Measurements from ENCODE around the gene TMEM204.

TMEM204 gene

GRCh38 chr16:1506494-1507213, 26.8 kb upstream of the TMEM204 start:
- TF ChIP-seq CTCF (conservative IDR thresholded peaks at IDR 0.05): no peak

DNA sequence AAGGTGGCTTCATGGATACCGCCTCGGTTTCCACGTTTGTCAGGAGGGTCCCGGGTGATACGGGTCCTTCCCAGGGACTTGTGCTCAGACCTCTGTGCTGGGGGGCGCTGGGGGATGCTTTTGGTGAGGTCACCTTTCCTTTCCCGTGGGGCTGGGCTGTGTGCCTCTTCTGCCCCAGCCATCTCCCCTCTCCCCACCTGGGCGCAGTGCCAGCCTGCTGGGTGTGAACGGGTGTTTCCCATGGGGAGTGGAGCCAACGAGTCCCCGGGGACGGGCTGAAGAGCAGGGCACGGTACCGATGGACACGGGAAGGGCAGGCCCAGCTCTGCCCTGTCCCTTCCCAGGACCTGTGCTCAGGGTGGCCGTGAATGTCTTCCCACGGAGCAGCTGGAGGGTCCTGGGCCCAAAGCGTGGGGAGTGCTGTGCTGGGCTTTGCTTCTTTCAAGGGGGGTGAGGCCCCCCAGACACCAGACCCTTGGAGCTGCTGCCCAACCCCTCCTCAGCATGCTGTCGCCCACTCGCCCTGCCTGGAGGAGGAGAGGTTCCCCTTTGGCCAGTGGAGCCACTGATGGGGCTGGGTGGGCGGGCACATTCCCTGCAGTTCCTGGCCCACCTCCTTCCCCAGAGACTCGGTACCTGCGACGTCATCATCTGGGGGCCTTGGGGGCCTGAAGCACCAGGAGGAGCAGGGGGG, 24.8 kb upstream of the TMEM204 start:
- no peak for TF ChIP-seq CTCF (conservative IDR thresholded peaks at IDR 0.05)

More at GRCh38 chr16:1506494-1507213, 26.8 kb upstream of the TMEM204 start:
- no peak overlapping the region for H3K27ac ChIP-seq

DNA sequence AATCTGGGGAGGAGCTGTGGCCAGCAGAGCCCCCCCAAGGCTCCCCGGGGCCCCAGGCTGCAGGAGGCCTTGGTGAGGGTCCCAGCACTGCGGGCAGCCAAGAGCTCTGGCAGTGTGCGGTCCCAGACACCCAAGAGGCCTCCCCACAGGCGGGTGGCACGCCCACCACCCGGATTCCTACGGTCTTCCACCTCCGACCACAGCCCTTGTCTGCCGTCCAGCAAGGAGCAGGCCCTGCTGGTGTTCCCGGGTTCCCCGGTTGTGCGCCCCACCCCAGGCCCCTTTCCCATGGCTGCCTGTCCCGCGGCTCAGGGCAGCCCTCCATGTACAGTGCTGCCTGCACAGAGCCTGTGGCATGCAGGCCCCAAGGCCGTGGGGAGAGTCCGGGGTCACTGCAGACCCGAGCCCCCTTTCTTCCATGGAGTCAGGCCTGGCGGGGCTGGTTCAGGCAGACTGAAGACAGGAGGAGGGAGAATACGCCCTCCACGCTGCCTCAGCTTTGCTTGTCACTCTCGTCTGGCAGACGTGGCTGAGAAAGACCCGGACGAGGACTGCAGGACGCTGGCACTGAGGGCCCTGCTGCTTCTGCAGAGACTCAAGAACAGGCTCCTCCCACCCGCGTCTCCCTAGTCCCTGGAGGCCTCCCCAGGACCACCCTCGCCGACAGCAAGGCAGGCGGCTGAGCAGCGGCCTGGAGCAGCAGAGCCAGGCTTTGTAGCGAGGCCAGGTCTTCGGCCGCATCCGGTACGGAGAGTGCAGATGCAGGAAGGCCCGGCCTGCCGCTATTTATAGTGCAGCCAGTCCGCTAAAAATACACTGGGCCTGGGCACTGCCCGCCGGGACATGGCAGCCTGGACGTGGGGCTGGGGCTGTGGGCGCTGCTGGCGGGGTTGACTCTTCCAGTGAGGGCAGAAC, 23.9 kb upstream of the TMEM204 start:
- H3K27ac ChIP-seq: no peak overlapping the region
- no peak for TF ChIP-seq CTCF (conservative IDR thresholded peaks at IDR 0.05)

More for the DNA sequence above, 24.8 kb upstream of the TMEM204 start:
- no peak overlapping the region for H3K27ac ChIP-seq

DNA sequence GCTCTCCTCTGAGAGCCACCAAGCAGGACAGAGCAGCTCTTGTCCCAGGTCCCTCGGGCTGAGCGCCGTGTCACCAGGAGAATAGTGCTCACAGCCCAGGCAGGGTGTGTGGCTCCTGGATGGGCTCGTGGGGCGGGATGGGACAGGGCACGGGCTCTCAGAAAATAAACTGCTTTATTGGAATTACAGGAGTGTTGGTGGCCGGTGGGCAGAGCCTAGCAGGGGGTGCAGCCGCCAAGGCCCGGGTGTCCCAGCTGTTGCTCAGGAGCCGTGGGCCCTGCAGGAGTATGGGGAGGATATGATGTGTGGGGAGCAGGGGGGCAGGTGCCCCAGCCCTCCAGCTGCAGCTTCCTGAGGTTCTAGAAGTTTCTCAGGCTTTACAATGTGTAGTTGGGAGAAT, 23.2 kb upstream of the TMEM204 start:
- no peak for TF ChIP-seq CTCF (conservative IDR thresholded peaks at IDR 0.05)

DNA sequence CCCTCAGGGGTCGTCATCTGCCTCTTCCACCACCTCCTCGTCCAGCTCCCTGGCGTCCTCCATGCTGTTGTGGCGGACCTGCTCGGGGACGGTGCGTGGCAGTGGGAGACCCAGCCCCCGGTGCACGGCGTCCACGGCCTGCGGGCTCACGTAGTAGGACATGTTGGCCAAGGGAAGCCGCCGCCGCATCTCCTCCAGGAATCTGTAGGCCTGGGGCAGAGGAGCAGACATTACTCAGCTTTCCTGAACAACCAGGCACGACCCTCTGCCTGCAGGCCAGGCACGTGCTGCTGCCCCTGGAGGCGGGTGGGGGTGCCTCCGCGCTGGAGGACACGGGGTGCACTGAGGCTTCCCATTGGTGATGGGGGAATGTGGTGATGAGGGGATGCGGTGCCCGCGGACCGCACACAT, 22.5 kb upstream of the TMEM204 start:
- no peak for TF ChIP-seq CTCF (conservative IDR thresholded peaks at IDR 0.05)
- H3K27ac ChIP-seq: no peak overlapping the region

More for the DNA sequence above, 23.2 kb upstream of the TMEM204 start:
- H3K27ac ChIP-seq: no peak overlapping the region

DNA sequence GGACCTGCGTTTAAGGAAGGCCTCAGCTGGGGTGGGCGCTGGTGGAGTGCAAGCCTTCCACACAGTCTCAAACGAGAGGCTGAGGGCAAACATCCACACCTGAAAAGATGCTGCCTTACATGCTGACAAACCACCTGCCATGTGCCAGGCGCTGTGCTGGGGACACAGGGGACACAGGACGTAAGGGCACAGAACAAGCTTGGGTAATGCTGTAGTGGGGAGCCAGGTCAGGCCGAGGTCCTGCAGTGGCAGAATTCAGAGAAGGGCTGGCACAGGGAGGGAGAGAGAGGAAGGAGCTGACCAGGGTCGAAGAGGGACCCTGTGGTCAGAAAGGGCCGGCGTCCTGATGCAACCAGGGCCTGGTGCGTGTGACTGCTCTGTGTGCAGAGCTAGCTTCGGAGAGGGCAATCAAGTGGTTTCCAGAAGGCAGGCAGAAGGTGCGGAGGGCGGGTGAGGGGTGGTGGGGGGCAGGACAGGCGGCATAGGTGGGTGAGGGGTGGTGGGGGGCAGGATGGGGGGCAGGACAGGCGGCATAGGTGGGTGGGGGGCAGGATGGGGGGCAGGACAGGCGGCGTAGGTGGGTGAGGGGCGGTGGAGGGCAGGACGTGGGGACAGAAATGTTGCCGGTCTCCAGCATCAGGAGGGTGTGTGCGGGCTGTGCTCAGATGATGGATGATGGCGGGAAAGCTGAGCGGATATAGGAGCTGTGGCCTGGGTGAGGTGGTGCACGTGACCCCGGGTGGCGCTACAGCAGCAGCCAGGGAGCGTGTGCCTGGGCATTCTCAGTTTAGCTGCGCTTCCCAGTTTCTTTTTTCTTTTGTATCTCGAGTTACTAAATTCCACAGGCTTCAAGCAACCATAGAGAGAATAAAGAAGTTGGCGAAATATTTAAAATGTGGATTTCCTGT, 21.6 kb upstream of the TMEM204 start:
- no peak for TF ChIP-seq CTCF (conservative IDR thresholded peaks at IDR 0.05)
- H3K27ac ChIP-seq: no peak overlapping the region

Data from VCaP (cell line).